Keratinocyte (primary cell): ENCODE results near the gene LIN52. TPM values are rescaled to one million over a fixed set of nuclear protein-coding genes. Genes with fewer than 3 reads are reported as not detected.

ENCODE experiments used
- DNase-seq: peaks from one replicate; pipeline ENCODE4 v3.0.0-alpha.2; 2011; ENCODE audit warnings: low read depth, missing footprints, low spot score
- FAIRE-seq: peaks from 2 replicates; lab custom pipeline; 2011; peaks lifted over from hg19 to GRCh38; lab: Jason Lieb, UNC
- H2AFZ ChIP-seq: 2 replicates; pipeline ENCODE4 v1.6.0; 2012; ENCODE audit warnings: low read length, control low read depth, inconsistent platforms; ENCODE audit not compliant: control insufficient read depth
- H3K27ac ChIP-seq: 2 replicates; pipeline ENCODE4 v1.5.1; 2011; ENCODE audit warnings: low read length; ENCODE audit not compliant: control insufficient read depth, insufficient read depth
- H3K27me3 ChIP-seq: 3 replicates; pipeline ENCODE4 v1.6.0; 2011; ENCODE audit warnings: low read length; ENCODE audit not compliant: control insufficient read depth, insufficient read depth; ENCODE audit errors: extremely low read depth
- H3K36me3 ChIP-seq, 2 experiments: 2 replicates in 1 of 2; 3 replicates in 1 of 2; pipeline ENCODE4 v1.5.1; 2011; ENCODE audit warnings: low read length in 2 of 2, mild to moderate bottlenecking in 1 of 2; ENCODE audit not compliant: control insufficient read depth in 2 of 2, insufficient read depth in 2 of 2; ENCODE audit errors: extremely low read depth in 1 of 2
- H3K4me1 ChIP-seq: 3 replicates; pipeline ENCODE4 v1.5.1; 2011; ENCODE audit warnings: low read length; ENCODE audit not compliant: control insufficient read depth, insufficient read depth; ENCODE audit errors: extremely low read depth
- H3K4me2 ChIP-seq: 3 replicates; pipeline ENCODE4 v1.6.0; 2011; ENCODE audit warnings: low read depth, low read length; ENCODE audit not compliant: control insufficient read depth, insufficient read depth; ENCODE audit errors: extremely low read depth
- H3K4me3 ChIP-seq, 3 experiments: fragments of 200-600 bp in 1 of 3; sonication (generic) in 1 of 3; 2 replicates in 2 of 3; 3 replicates in 1 of 3; pipeline ENCODE4 v1.5.1; 2011 to 2016; ENCODE audit warnings: low read length in 3 of 3, mild to moderate bottlenecking in 3 of 3, control low read depth in 2 of 3, inconsistent platforms in 1 of 3, low read depth in 1 of 3, mixed read lengths in 1 of 3, mixed run types in 1 of 3, moderate library complexity in 1 of 3; ENCODE audit not compliant: control insufficient read depth in 2 of 3, insufficient read depth in 2 of 3; ENCODE audit errors: extremely low read depth in 1 of 3
- H3K79me2 ChIP-seq: 2 replicates; pipeline ENCODE4 v1.6.0; 2012; ENCODE audit warnings: low read length; ENCODE audit not compliant: control insufficient read depth, insufficient read depth
- H3K9ac ChIP-seq: 3 replicates; pipeline ENCODE4 v1.6.0; 2011; ENCODE audit warnings: low read length; ENCODE audit not compliant: control insufficient read depth, insufficient read depth; ENCODE audit errors: extremely low read depth
- H3K9me1 ChIP-seq: 3 replicates; pipeline ENCODE4 v1.6.0; 2011; ENCODE audit warnings: low read length; ENCODE audit not compliant: control insufficient read depth, insufficient read depth; ENCODE audit errors: extremely low read depth
- H3K9me3 ChIP-seq: 2 replicates; pipeline ENCODE4 v1.5.1; 2012; ENCODE audit warnings: low read depth, low read length; ENCODE audit not compliant: control insufficient read depth
- H4K20me1 ChIP-seq: 3 replicates; pipeline ENCODE4 v1.6.0; 2011; ENCODE audit warnings: low read length; ENCODE audit not compliant: control insufficient read depth, insufficient read depth; ENCODE audit errors: extremely low read depth
- EZH2 ChIP-seq: IDR thresholded peaks from one replicate; pipeline ENCODE4 v1.6.1; 2012; ENCODE audit warnings: inconsistent platforms, mild to moderate bottlenecking, low read length, moderate library complexity
- dilution Hi-C: fragments of 300-500 bp; cut with MboI; formaldehyde crosslinking; loops from one replicate; pipeline ENCODE4 v1.7.0; 2020; ENCODE audit warnings: low sequenced_read_pairs; ENCODE audit not compliant: extremely low pct_ligation_motif_present
- polyA plus RNA-seq, 5 experiments: library from polyadenylated mRNA; depleted of rRNA in 3 of 5; stranded (reverse) in 3 of 5; stranded (forward) in 1 of 5; unstranded in 1 of 5; fragments of >200 nt; gene quantifications; 1 replicate in 1 of 5; 2 replicates in 3 of 5; 3 replicates in 1 of 5; pipeline versions ENCODE4 v1.2.1 to v1.2.3, GENCODE V29; 2011 to 2012; ENCODE audit warnings: missing spikeins in 2 of 5, low read depth in 1 of 5, low replicate concordance in 1 of 5
- TF ChIP-seq, protein P1 (sequence below), 3 experiments: IDR thresholded peaks in 1 of 3; conservative IDR thresholded peaks in 1 of 3; optimal IDR thresholded peaks in 1 of 3; 2 replicates in 2 of 3; 3 replicates in 1 of 3; pipeline versions ENCODE3 to v1.5.1; 2011; ENCODE audit warnings: low read length in 3 of 3, mild to moderate bottlenecking in 3 of 3, moderate library complexity in 2 of 3, control low read depth in 1 of 3, inconsistent platforms in 1 of 3; ENCODE audit not compliant: insufficient read depth in 2 of 3; ENCODE audit errors: extremely low read depth in 1 of 3

LIN52 gene
- polyA plus RNA-seq, 1 donor (not counting 4 experiments of a cell fraction or from before 2014, with no cell fraction given): 6.8 TPM

DNA sequence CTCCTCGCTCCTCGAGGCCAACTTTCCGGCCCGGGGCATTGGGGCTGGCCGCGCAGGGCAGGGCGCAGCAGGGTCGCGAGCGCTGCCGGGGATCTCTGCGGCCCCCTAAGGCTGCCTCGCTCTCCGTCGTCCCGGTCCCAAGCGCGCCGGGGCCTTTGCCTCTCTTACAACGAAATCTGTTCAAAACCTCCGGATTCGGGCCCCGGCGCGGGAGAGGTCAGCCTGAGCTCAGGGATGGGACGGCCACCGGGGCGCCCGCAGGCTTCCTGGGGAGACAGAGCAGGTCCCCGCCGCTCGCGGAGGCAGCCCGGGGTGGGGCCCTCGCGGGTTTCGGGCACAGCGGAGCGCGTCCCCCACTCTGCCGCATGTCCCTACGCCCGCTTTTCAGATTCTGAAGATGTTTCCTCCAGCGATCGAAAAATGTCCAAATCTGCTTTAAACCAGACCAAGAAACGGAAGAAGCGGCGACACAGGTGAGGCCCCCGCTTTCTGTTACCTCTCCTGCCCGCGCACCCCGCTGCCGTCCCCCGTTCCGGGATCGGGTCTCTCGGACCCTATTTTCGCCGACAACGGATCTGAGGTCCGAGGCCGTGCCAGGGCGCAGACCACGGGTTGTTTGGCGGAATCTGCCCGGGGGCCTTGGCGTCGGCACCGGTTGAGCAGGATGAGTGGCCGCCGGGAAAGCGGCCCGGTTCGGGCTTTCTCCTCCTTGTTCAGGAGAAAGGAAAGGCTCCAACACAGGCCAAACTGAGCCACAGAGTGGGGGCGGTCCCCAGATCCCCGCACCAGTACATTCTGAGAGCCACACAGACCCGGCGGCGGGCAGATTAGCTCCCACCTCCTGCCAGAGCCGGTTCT lies 156.3 kb downstream of the LIN52 start:
- peak overlapping the region; percentile 67 for H3K4me2 ChIP-seq
- peaks cover 90% of the 10 kb centered on the region for H3K27me3 ChIP-seq
- no peak overlapping the region for H3K4me3 ChIP-seq
- no peaks in the 10 kb centered on the region for H3K9me3 ChIP-seq
- peaks cover 4% of the 10 kb centered on the region for H3K4me1 ChIP-seq
- no peaks in the 10 kb centered on the region for H3K79me2 ChIP-seq
- dilution Hi-C loops: no loop called here
- no peak overlapping the region for H3K9ac ChIP-seq
- FAIRE-seq (no peak), DNase-seq (no peak)
- no peaks in the 10 kb centered on the region for H3K9me1 ChIP-seq
- no peak overlapping the region for H3K27ac ChIP-seq
- no peaks in the 10 kb centered on the region for H4K20me1 ChIP-seq
- H3K36me3 ChIP-seq: no peaks in the 10 kb centered on the region
- peak; percentile 99 for TF ChIP-seq EZH2
- TF ChIP-seq, protein P1, sequence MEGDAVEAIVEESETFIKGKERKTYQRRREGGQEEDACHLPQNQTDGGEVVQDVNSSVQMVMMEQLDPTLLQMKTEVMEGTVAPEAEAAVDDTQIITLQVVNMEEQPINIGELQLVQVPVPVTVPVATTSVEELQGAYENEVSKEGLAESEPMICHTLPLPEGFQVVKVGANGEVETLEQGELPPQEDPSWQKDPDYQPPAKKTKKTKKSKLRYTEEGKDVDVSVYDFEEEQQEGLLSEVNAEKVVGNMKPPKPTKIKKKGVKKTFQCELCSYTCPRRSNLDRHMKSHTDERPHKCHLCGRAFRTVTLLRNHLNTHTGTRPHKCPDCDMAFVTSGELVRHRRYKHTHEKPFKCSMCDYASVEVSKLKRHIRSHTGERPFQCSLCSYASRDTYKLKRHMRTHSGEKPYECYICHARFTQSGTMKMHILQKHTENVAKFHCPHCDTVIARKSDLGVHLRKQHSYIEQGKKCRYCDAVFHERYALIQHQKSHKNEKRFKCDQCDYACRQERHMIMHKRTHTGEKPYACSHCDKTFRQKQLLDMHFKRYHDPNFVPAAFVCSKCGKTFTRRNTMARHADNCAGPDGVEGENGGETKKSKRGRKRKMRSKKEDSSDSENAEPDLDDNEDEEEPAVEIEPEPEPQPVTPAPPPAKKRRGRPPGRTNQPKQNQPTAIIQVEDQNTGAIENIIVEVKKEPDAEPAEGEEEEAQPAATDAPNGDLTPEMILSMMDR (optimal IDR thresholded peaks at IDR 0.05 in 1 of 3, IDR thresholded peaks at IDR 0.05 in 1 of 3, conservative IDR thresholded peaks at IDR 0.05 in 1 of 3; ENCODE audit: extremely low read depth in 1 of 3, insufficient read depth in 2 of 3, low read length in 3 of 3): no peak
- no peak overlapping the region for H2AFZ ChIP-seq

DNA sequence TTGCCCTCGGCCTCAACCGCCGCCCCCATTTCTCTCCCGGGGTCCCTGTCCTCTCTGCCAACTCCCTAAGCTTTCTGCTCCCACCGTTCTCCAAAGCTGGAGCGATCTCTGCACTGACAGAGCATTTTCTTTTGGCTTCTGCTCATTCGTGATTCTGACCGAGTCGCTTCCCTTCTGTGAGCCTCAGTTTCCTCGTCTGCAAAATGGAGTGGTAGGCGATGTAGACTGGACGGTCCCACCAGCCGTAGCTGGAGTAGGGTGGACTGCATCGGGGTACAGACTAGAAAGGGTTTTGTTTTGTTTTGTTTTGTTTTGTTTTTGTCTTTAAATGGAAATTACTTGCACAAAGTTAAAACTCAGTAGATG lies 156.9 kb downstream of the LIN52 start:
- peaks cover 96% of the 10 kb centered on the region for H3K27me3 ChIP-seq
- no peak overlapping the region for H3K4me2 ChIP-seq
- H3K9me3 ChIP-seq: no peaks in the 10 kb centered on the region
- peaks cover 4% of the 10 kb centered on the region for H3K4me1 ChIP-seq
- dilution Hi-C loops: no loop called here
- no peak overlapping the region for H2AFZ ChIP-seq
- H3K9me1 ChIP-seq: no peaks in the 10 kb centered on the region
- TF ChIP-seq, protein P1 (optimal IDR thresholded peaks at IDR 0.05 in 1 of 3, IDR thresholded peaks at IDR 0.05 in 1 of 3, conservative IDR thresholded peaks at IDR 0.05 in 1 of 3; ENCODE audit: extremely low read depth in 1 of 3, insufficient read depth in 2 of 3, low read length in 3 of 3): no peak
- peak; percentile 82 for TF ChIP-seq EZH2
- no peak overlapping the region for H3K9ac ChIP-seq
- no peak overlapping the region for H3K4me3 ChIP-seq
- FAIRE-seq (no peak), DNase-seq (no peak)
- no peaks in the 10 kb centered on the region for H4K20me1 ChIP-seq
- no peaks in the 10 kb centered on the region for H3K36me3 ChIP-seq
- no peak overlapping the region for H3K27ac ChIP-seq
- no peaks in the 10 kb centered on the region for H3K79me2 ChIP-seq
